HG02763 (cell line): ENCODE results near the gene RNF115.
"Not testable (repeated sequence)": the region's sequence is repeated elsewhere in the genome, so short reads cannot be mapped to it uniquely, and the experiment has no call there.

ENCODE experiments used
- ATAC-seq: cut with Tn5 transposase; IDR thresholded peaks from one replicate; pipeline ENCODE4 v1.9.1; 2021; ENCODE audit warnings: mild to moderate bottlenecking, moderate library complexity; ENCODE audit not compliant: unreplicated experiment

The RNF115 gene

GRCh38 chr1:145782272-145783099 is 41.4 kb downstream of the RNF115 start:
- ATAC-seq, result no peak

- no peak for ATAC-seq
Observed at GRCh38 chr1:145778146-145778540, 45.8 kb downstream of the RNF115 start.

GRCh38 chr1:145777357-145778145 is 46.3 kb downstream of the RNF115 start:
- no peak for ATAC-seq

- ATAC-seq, result no peak
Observed at GRCh38 chr1:145773423-145773822, 50.5 kb downstream of the RNF115 start.

GRCh38 chr1:145771056-145771455 is 52.8 kb downstream of the RNF115 start:
- ATAC-seq, result no peak

- not testable (repeated sequence) for ATAC-seq
Observed at GRCh38 chr1:145768004-145768403, 55.9 kb downstream of the RNF115 start.

GRCh38 chr1:145766926-145767325 is 57.0 kb downstream of the RNF115 start:
- not testable (repeated sequence) for ATAC-seq

- ATAC-seq, result not testable (repeated sequence)
Observed at GRCh38 chr1:145765585-145766360, 58.1 kb downstream of the RNF115 start.

- ATAC-seq, result not testable (repeated sequence)
Observed at GRCh38 chr1:145765127-145765526, 58.8 kb downstream of the RNF115 start.

- ATAC-seq, result not testable (repeated sequence)
Observed at GRCh38 chr1:145764231-145764940, 59.5 kb downstream of the RNF115 start.

GRCh38 chr1:145762001-145762400 is 61.9 kb downstream of the RNF115 start:
- not testable (repeated sequence) for ATAC-seq

- not testable (repeated sequence) for ATAC-seq
Observed at GRCh38 chr1:145761498-145761897, 62.4 kb downstream of the RNF115 start.

GRCh38 chr1:145760395-145760949 is 63.4 kb downstream of the RNF115 start:
- not testable (repeated sequence) for ATAC-seq

- no peak for ATAC-seq
Observed at GRCh38 chr1:145759721-145760120, 64.2 kb downstream of the RNF115 start.

GRCh38 chr1:145758575-145758974 is 65.3 kb downstream of the RNF115 start:
- no peak for ATAC-seq

GRCh38 chr1:145758116-145758515 is 65.8 kb downstream of the RNF115 start:
- ATAC-seq, result no peak

GRCh38 chr1:145757420-145757819 is 66.5 kb downstream of the RNF115 start:
- no peak for ATAC-seq

GRCh38 chr1:145751491-145752037 is 72.3 kb downstream of the RNF115 start:
- ATAC-seq, result no peak

GRCh38 chr1:145750426-145750825 is 73.5 kb downstream of the RNF115 start:
- no peak for ATAC-seq
